ENCODE results near the gene MAFF. TPM values are rescaled to one million over a fixed set of nuclear protein-coding genes. Genes with fewer than 3 reads are reported as not detected.

The MAFF gene
- total and polyA plus RNA-seq, 9 of the 15 experiments (the other 6 are each of a cell fraction or from before 2014, with no cell fraction given): 0.51 to 8.0 (median 5.4) TPM

DNA sequence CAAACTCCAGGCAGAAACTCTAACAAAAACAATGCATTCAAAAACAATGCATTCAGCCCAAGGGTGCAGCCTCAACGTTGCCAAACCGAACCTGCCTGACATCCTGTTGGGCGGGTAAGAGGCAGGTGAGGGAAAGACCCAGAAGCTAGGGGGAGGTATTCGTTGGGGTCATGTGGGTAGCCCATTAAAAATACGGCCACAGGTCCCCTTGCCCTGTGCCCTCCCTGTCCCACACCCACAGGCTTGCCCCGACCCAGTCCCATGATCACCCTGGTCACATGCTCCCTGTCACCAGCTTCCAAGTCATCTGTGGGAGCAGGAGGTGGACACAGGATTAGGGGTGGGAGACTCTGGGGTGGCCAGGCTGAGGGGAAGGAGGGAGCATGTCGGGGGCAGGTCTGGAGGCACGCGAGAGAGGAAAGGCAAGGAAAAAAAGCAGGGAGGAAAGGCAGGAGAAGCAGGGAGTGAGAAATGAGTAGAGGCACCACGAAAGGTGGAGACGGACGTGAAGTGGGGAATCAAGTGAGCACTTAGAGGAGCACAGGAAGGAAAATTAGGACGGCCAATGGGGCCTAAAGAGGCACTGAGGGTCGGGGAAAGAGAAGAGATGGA, 20.8 kb upstream of the MAFF start (continued):
- TF ChIP-seq, protein P1, sequence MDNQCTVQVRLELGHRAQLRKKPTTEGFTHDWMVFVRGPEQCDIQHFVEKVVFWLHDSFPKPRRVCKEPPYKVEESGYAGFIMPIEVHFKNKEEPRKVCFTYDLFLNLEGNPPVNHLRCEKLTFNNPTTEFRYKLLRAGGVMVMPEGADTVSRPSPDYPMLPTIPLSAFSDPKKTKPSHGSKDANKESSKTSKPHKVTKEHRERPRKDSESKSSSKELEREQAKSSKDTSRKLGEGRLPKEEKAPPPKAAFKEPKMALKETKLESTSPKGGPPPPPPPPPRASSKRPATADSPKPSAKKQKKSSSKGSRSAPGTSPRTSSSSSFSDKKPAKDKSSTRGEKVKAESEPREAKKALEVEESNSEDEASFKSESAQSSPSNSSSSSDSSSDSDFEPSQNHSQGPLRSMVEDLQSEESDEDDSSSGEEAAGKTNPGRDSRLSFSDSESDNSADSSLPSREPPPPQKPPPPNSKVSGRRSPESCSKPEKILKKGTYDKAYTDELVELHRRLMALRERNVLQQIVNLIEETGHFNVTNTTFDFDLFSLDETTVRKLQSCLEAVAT (IDR thresholded peaks at IDR 0.05): peak; percentile 73 to 88; a peak in 3 of 4 replicates
- TF ChIP-seq CXXC5 (CRISPR knock-in tag; IDR thresholded peaks at IDR 0.05): peak; percentile 7; the same call in 1 of the 2 replicates
- peak; percentile 71 for TF ChIP-seq TOE1 (IDR thresholded peaks at IDR 0.05; ENCODE audit: borderline replicate concordance)
- no peak for TF ChIP-seq TOE1 (CRISPR knock-in tag; IDR thresholded peaks at IDR 0.05; ENCODE audit: borderline replicate concordance, low read depth)

DNA sequence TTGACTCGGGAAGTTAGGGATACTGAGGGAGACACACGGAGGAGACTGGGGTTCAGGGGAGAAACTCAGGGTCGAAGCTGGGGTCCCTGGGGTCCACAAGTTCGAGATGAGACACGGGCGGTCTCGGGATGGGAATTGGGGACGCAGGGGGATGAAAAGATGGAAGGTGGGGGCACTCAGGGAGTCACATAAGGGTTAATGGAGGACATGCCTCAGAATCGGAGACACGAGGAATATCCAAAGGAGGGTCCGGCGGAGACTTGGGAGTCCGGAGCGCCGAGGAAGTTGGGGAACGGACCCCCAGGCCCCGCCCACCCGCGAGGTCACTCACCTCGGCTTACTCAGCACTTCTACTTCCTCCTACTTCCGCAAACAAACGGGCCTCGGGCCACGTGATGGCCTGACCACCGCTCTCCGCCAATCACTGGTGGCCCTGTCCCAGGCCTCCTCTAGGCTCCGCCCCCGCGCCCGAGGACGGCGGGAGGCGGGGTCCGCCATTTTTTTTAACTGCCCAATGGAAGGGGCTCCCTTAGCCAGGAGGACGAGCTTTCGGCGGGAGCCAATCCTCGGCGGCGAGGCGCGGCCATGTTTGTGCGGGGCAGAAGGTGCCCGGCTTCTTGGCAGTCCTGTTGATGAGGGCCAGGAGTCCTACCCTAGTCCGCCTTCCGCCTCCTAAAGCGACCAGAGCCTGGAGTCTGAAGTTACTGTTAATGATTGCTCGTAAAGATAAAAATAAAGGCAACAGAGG, 20.2 kb upstream of the MAFF start, which contains the start of gene PLA2G6:
TSS of gene PLA2G6 (minus strand) at position 378 of the 748 bp plus-strand sequence. CDS start 12,404 bp downstream, outside the sequence.
- CTCF ChIA-PET (ENCODE audit: low intra/inter-chr PET ratio): no interaction called here
- peak; percentile 90 for FAIRE-seq
- TF ChIP-seq, protein P2, sequence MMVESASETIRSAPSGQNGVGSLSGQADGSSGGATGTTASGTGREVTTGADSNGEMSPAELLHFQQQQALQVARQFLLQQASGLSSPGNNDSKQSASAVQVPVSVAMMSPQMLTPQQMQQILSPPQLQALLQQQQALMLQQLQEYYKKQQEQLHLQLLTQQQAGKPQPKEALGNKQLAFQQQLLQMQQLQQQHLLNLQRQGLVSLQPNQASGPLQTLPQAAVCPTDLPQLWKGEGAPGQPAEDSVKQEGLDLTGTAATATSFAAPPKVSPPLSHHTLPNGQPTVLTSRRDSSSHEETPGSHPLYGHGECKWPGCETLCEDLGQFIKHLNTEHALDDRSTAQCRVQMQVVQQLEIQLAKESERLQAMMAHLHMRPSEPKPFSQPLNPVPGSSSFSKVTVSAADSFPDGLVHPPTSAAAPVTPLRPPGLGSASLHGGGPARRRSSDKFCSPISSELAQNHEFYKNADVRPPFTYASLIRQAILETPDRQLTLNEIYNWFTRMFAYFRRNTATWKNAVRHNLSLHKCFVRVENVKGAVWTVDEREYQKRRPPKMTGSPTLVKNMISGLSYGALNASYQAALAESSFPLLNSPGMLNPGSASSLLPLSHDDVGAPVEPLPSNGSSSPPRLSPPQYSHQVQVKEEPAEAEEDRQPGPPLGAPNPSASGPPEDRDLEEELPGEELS (CRISPR knock-in tag; IDR thresholded peaks at IDR 0.05; ENCODE audit: borderline replicate concordance): no peak
- no peak for TF ChIP-seq ZC3H4 (CRISPR knock-in tag; IDR thresholded peaks at IDR 0.05; ENCODE audit: borderline replicate concordance)
- TF ChIP-seq ZC3H8 (IDR thresholded peaks at IDR 0.05): no peak
- peak; percentile 72 for TF ChIP-seq POLR2B (IDR thresholded peaks at IDR 0.05; ENCODE audit: low read depth, partially characterized antibody)
- TF ChIP-seq ZZZ3 (IDR thresholded peaks at IDR 0.05): no peak
- peak in 1 of 2 experiments; percentile 55; a peak in 1 of 4 replicates for TF ChIP-seq ETV6 (IDR thresholded peaks at IDR 0.05; ENCODE audit: borderline replicate concordance in 1 of 2, low read depth in 2 of 2, low read length in 1 of 2)
- TF ChIP-seq ETV6 (CRISPR knock-in tag; IDR thresholded peaks at IDR 0.05; ENCODE audit: borderline replicate concordance): no peak
- TF ChIP-seq NFE2 (IDR thresholded peaks at IDR 0.05; ENCODE audit: low read depth): peak; percentile 90
- TF ChIP-seq ZNF41 (CRISPR knock-in tag; conservative IDR thresholded peaks at IDR 0.05): no peak
- TF ChIP-seq SMARCA5 (IDR thresholded peaks at IDR 0.05): 0 out of 2 replicates have a peak, but pooled peaks have one; percentile 1
- TF ChIP-seq NCOA1 (IDR thresholded peaks at IDR 0.05; ENCODE audit: low read depth): no peak
- no peak for TF ChIP-seq TRIM28 (IDR thresholded peaks at IDR 0.05)
- TF ChIP-seq ILF3 (IDR thresholded peaks at IDR 0.05; ENCODE audit: borderline replicate concordance): no peak
- 0 out of 2 replicates have a peak, but pooled peaks have one; percentile 86 for TF ChIP-seq MBD2 (IDR thresholded peaks at IDR 0.05; ENCODE audit: borderline replicate concordance, low read depth)

More for the DNA sequence above, 20.2 kb upstream of the MAFF start, which contains the start of gene PLA2G6:
- peak within 1 kb of the TSS; percentile 92 to 100 for H3K9ac ChIP-seq (ENCODE audit: insufficient read depth in 1 of 2, low read depth in 2 of 2, low read length in 2 of 2)
- peak within 1 kb of the TSS; percentile 49 for H3K4me3 ChIP-seq
- peaks cover 46% of the 10 kb centered on the region in 2 experiments for H3K4me1 ChIP-seq (replicated peaks in 1 of 2; ENCODE audit: control insufficient read depth in 2 of 2, insufficient read depth in 2 of 2, low read length in 2 of 2)
- peaks cover 16% of the 10 kb centered on the region for H3K79me2 ChIP-seq (ENCODE audit: control insufficient read depth, insufficient read depth, low read length)
- WGBS (ENCODE audit: insufficient coverage, low coverage, missing lambda C conversion rate): under 1% methylated on average over 38 of the region's 48 CpGs
- peak within 1 kb of the TSS; percentile 100 for H3K27ac ChIP-seq (ENCODE audit: extremely low read depth, low read depth, low read length)
- in situ Hi-C loops (cut with MboI) (no loop called here), intact Hi-C loops (cut with micrococcal nuclease) (loop anchor here (2.0 kb wide), 1 partner anchor 39 kb away; no protein-coding TSS in a partner anchor)
- peak within 1 kb of the TSS; percentile 98 for H3K4me2 ChIP-seq (ENCODE audit: insufficient read depth, low read length)
- no peaks in the 10 kb centered on the region for H3K9me3 ChIP-seq (replicated peaks; ENCODE audit: control insufficient read depth, insufficient read depth, low read depth, low read length)
- BruUV-seq (replicated peaks): no TSS peak
- no peaks in the 10 kb centered on the region for H3K9me1 ChIP-seq (ENCODE audit: control insufficient read depth, insufficient read depth, low read length)
- H4K20me1 ChIP-seq (replicated peaks; ENCODE audit: control insufficient read depth, insufficient read depth, low read length): no peaks in the 10 kb centered on the region
- H3K36me3 ChIP-seq (ENCODE audit: control insufficient read depth, insufficient read depth, low read length): no peaks in the 10 kb centered on the region
- no peaks in the 10 kb centered on the region for H3K27me3 ChIP-seq (ENCODE audit: control insufficient read depth in 2 of 2, insufficient read depth in 2 of 2, low read length in 2 of 2)
- peak within 1 kb of the TSS; percentile 92 for H2AFZ ChIP-seq (ENCODE audit: low read depth, low read length)
- POLR2A ChIA-PET: interaction anchor here (0.6 to 2.2 kb wide), 7 partner anchors 13 to 96 kb away, joined by 3 to 13 read pairs (median 4); partner anchors contain the start of gene MAFF
- peak; percentile 91 for ATAC-seq
- DNase-seq (ENCODE audit: extremely low read depth in 1 of 4, low spot score in 3 of 4): peak; percentile 97 to 98 (median 98)
